ENCODE data around the gene ENTR1.

ENTR1 gene

GRCh38 chr9:136436055-136436634 is 25.7 kb upstream of the ENTR1 start:
- TF ChIP-seq CTCF (IDR thresholded peaks at IDR 0.05; ENCODE audit: insufficient read depth, low read length, poor library complexity, severe bottlenecking) = no peak
- DNase-seq (ENCODE audit: extremely low read depth, insufficient read length) = no peak
- H3K4me3 ChIP-seq (replicated peaks; ENCODE audit: low read depth, low read length) = no peak overlapping the region
- H3K36me3 ChIP-seq (ENCODE audit: control insufficient read depth, insufficient read depth, low read length) = peaks cover 11% of the 10 kb centered on the region
- H3K27me3 ChIP-seq (replicated peaks; ENCODE audit: control insufficient read depth, insufficient read depth, low read length) = no peaks in the 10 kb centered on the region

GRCh38 chr9:136434580-136435169 is 24.3 kb upstream of the ENTR1 start:
- no peak for TF ChIP-seq CTCF (IDR thresholded peaks at IDR 0.05; ENCODE audit: insufficient read depth, low read length, poor library complexity, severe bottlenecking)
- Histone ChIP-seq H3K36me3 (ENCODE audit: control insufficient read depth, insufficient read depth, low read length) (peaks cover 13% of the 10 kb centered on the region), H3K4me3 (replicated peaks; ENCODE audit: low read depth, low read length) (no peak overlapping the region), H3K27me3 (replicated peaks; ENCODE audit: control insufficient read depth, insufficient read depth, low read length) (no peaks in the 10 kb centered on the region)
- DNase-seq (ENCODE audit: extremely low read depth, insufficient read length) = no peak

- DNase-seq (ENCODE audit: extremely low read depth, insufficient read length) = no peak
- no peak for TF ChIP-seq CTCF (IDR thresholded peaks at IDR 0.05; ENCODE audit: insufficient read depth, low read length, poor library complexity, severe bottlenecking)
- peaks cover 13% of the 10 kb centered on the region for H3K36me3 ChIP-seq (ENCODE audit: control insufficient read depth, insufficient read depth, low read length)
- no peak overlapping the region for H3K4me3 ChIP-seq (replicated peaks; ENCODE audit: low read depth, low read length)
- no peaks in the 10 kb centered on the region for H3K27me3 ChIP-seq (replicated peaks; ENCODE audit: control insufficient read depth, insufficient read depth, low read length)
These were observed 23.6 kb upstream of the ENTR1 start for GRCh38 chr9:136433849-136434579.

GRCh38 chr9:136433043-136433715 is 22.8 kb upstream of the ENTR1 start:
- peaks cover 17% of the 10 kb centered on the region for H3K36me3 ChIP-seq (ENCODE audit: control insufficient read depth, insufficient read depth, low read length)
- no peaks in the 10 kb centered on the region for H3K27me3 ChIP-seq (replicated peaks; ENCODE audit: control insufficient read depth, insufficient read depth, low read length)
- no peak for DNase-seq (ENCODE audit: extremely low read depth, insufficient read length)
- no peak for TF ChIP-seq CTCF (IDR thresholded peaks at IDR 0.05; ENCODE audit: insufficient read depth, low read length, poor library complexity, severe bottlenecking)
- H3K4me3 ChIP-seq (replicated peaks; ENCODE audit: low read depth, low read length) = no peak overlapping the region

- H3K27me3 ChIP-seq (replicated peaks; ENCODE audit: control insufficient read depth, insufficient read depth, low read length) = no peaks in the 10 kb centered on the region
- no peak for TF ChIP-seq CTCF (IDR thresholded peaks at IDR 0.05; ENCODE audit: insufficient read depth, low read length, poor library complexity, severe bottlenecking)
- no peak overlapping the region for H3K4me3 ChIP-seq (replicated peaks; ENCODE audit: low read depth, low read length)
- DNase-seq (ENCODE audit: extremely low read depth, insufficient read length) = no peak
- H3K36me3 ChIP-seq (ENCODE audit: control insufficient read depth, insufficient read depth, low read length) = peaks cover 17% of the 10 kb centered on the region
These were observed 22.2 kb upstream of the ENTR1 start for GRCh38 chr9:136432591-136432990.
